SU-DHL-6 (cell line): ENCODE measurements around the gene MAU2.

Experiments
- H2AFZ ChIP-seq: fragments of 200-600 bp; sonication (generic); 2 replicates; pipeline ENCODE4 v1.6.1; 2014; ENCODE audit warnings: low read depth, mild to moderate bottlenecking, moderate library complexity, mixed read lengths, antibody characterized with exemption, low read length; ENCODE audit not compliant: severe bottlenecking
- H3F3A ChIP-seq: fragments of 200-600 bp; shearing (Covaris generic); 2 replicates; pipeline ENCODE4 v1.6.0; 2016; ENCODE audit warnings: antibody characterized with exemption, mild to moderate bottlenecking; ENCODE audit not compliant: insufficient read depth
- H3K27ac ChIP-seq: fragments of 200-600 bp; sonication (generic); 2 replicates; pipeline ENCODE4 v1.5.1; 2016; ENCODE audit warnings: low read depth, mild to moderate bottlenecking, low read length, moderate library complexity, mixed read lengths
- H3K27me3 ChIP-seq: fragments of 200-600 bp; sonication (generic), shearing (Covaris generic); 2 replicates; pipeline ENCODE4 v1.6.0; 2014; ENCODE audit warnings: mild to moderate bottlenecking, low read length
- H3K36me3 ChIP-seq: fragments of 200-600 bp; sonication (generic); 2 replicates; pipeline ENCODE4 v1.6.1; 2014; ENCODE audit warnings: mild to moderate bottlenecking, low read length, mixed read lengths
- H3K4me2 ChIP-seq: fragments of 300-600, 200-600 bp; shearing (Covaris generic), sonication (generic); 2 replicates; pipeline ENCODE4 v1.6.0; 2014; ENCODE audit warnings: low read length, low read depth, mild to moderate bottlenecking; ENCODE audit not compliant: poor library complexity, severe bottlenecking
- H3K4me3 ChIP-seq: fragments of 200-600 bp; sonication (generic); 2 replicates; pipeline ENCODE4 v1.5.1; 2014; ENCODE audit warnings: antibody characterized with exemption, low read length, mild to moderate bottlenecking, mixed read lengths; ENCODE audit not compliant: insufficient read depth, poor library complexity, severe bottlenecking
- H3K79me2 ChIP-seq: fragments of 200-600 bp; sonication (generic); 2 replicates; pipeline ENCODE4 v1.6.1; 2014; ENCODE audit warnings: mild to moderate bottlenecking, low read length, moderate library complexity; ENCODE audit not compliant: insufficient read depth
- H3K9ac ChIP-seq: fragments of 200-600 bp; sonication (generic); 2 replicates; pipeline ENCODE4 v1.7.0; 2014; ENCODE audit warnings: mild to moderate bottlenecking, low read length
- H3K9me2 ChIP-seq: fragments of 200-600 bp; sonication (generic); replicated peaks from 2 replicates; pipeline ENCODE4 v1.6.1; 2014; ENCODE audit warnings: low read length; ENCODE audit not compliant: insufficient read depth
- H3K9me3 ChIP-seq: fragments of 200-600 bp; sonication (generic); 2 replicates; pipeline ENCODE4 v1.6.1; 2014; ENCODE audit warnings: low read length, mixed read lengths; ENCODE audit not compliant: insufficient read depth
- H4K20me1 ChIP-seq: fragments of 200-600 bp; sonication (generic); 2 replicates; pipeline ENCODE4 v1.6.1; 2014; ENCODE audit warnings: low read depth, mild to moderate bottlenecking, antibody characterized with exemption, low read length, moderate library complexity, mixed read lengths
- EZH2phosphoT487 ChIP-seq: fragments of 200-600 bp; sonication (generic), shearing (Covaris generic); conservative IDR thresholded peaks from 2 replicates; pipeline ENCODE4 v1.6.1; 2018; ENCODE audit warnings: mild to moderate bottlenecking, antibody characterized with exemption, low read length, moderate library complexity, mixed read lengths
- TF ChIP-seq, protein P1 (sequence below): fragments of 200-600 bp; sonication (generic); IDR thresholded peaks from one replicate; pipeline ENCODE4 v1.5.1; 2017; ENCODE audit warnings: antibody characterized with exemption, mild to moderate bottlenecking, low read length, moderate library complexity; ENCODE audit not compliant: insufficient read depth, poor library complexity, severe bottlenecking

The MAU2 gene

DNA sequence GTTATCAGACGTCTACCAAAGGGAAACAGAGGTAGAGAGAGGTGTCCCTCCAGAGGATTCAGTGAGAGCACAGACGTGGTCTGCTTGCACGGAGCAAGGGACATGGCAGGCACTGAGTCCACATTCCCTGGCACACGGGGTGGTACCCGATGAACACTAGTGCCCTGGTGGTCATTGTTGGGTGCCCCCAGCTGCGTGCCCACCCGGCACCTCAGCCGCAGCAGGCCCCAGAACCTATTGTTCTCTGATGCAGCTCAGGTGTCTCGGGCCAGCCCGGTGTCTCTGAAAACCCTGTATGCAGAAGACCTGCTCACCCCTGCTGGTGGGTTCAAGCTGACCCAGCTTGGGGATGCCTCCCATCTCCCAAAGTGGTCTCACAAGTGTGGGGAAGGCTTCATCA lies 12.3 kb upstream of the MAU2 start:
- H3K9me2 ChIP-seq = no peaks in the 10 kb centered on the region
- no peak overlapping the region for H3K9ac ChIP-seq
- no peak overlapping the region for H3K4me2 ChIP-seq
- no peaks in the 10 kb centered on the region for H4K20me1 ChIP-seq
- no peak for TF ChIP-seq EZH2phosphoT487
- TF ChIP-seq, protein P1, sequence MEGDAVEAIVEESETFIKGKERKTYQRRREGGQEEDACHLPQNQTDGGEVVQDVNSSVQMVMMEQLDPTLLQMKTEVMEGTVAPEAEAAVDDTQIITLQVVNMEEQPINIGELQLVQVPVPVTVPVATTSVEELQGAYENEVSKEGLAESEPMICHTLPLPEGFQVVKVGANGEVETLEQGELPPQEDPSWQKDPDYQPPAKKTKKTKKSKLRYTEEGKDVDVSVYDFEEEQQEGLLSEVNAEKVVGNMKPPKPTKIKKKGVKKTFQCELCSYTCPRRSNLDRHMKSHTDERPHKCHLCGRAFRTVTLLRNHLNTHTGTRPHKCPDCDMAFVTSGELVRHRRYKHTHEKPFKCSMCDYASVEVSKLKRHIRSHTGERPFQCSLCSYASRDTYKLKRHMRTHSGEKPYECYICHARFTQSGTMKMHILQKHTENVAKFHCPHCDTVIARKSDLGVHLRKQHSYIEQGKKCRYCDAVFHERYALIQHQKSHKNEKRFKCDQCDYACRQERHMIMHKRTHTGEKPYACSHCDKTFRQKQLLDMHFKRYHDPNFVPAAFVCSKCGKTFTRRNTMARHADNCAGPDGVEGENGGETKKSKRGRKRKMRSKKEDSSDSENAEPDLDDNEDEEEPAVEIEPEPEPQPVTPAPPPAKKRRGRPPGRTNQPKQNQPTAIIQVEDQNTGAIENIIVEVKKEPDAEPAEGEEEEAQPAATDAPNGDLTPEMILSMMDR = no peak
- no peak overlapping the region for H3K27ac ChIP-seq
- no peaks in the 10 kb centered on the region for H3K9me3 ChIP-seq
- no peak overlapping the region for H2AFZ ChIP-seq
- peaks cover 6% of the 10 kb centered on the region; the same call in 1 of the 2 replicates for H3K79me2 ChIP-seq
- no peaks in the 10 kb centered on the region for H3K36me3 ChIP-seq
- no peak overlapping the region for H3K4me3 ChIP-seq
- no peaks in the 10 kb centered on the region for H3F3A ChIP-seq
- H3K27me3 ChIP-seq = no peaks in the 10 kb centered on the region

DNA sequence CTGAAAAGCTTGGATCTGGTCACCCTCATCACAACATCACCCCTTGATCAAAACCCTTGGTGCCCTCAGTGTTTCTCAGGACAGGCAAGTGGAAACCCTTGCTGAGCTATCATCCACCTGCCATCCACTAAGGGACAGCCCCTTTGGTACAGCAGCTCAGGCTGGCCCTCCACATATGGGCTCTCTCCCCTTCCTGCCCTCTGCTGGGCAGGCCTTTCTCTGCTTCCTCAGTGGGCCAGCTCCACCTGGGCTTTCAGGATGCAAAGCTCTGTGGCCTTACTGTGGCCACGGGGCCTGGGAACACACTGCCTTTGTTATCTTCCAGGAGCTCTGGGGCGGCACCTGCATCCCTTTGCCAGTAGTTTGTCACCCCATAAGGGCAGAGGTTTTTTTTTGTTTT lies 5.2 kb upstream of the MAU2 start:
- Histone ChIP-seq H3K9me2 (no peaks in the 10 kb centered on the region), H3K9ac (no peak overlapping the region), H3K36me3 (no peaks in the 10 kb centered on the region), H3K79me2 (peaks cover 26% of the 10 kb centered on the region), H2AFZ (no peak overlapping the region), H3F3A (no peaks in the 10 kb centered on the region), H3K27me3 (no peaks in the 10 kb centered on the region), H3K4me2 (no peak overlapping the region), H3K4me3 (no peak overlapping the region), H4K20me1 (no peaks in the 10 kb centered on the region), H3K9me3 (no peaks in the 10 kb centered on the region), H3K27ac (no peak overlapping the region)
- no peak for TF ChIP-seq EZH2phosphoT487
- TF ChIP-seq, protein P1 = no peak

DNA sequence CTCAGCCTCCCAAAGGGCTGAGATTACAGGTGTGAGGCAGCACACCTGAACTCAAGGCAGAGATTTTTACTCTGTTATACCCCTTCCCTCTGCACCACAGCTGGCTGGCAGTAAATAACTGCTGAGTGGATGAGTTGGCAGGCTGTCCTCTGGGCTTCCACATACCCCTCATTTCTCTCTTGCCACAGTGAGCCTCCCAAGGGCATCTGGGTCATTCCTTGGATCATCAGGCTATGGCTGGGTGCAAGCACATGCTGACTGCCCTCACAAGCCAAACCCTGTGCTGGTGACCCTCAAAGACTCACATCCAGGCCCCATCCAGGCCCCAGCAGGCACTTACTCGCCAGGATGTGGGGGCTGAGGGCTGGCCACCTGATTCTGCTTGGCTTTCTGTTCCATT lies 4.5 kb upstream of the MAU2 start:
- no peaks in the 10 kb centered on the region for H4K20me1 ChIP-seq
- no peak overlapping the region for H2AFZ ChIP-seq
- H3K79me2 ChIP-seq = peaks cover 30% of the 10 kb centered on the region

More for the DNA sequence above, 4.5 kb upstream of the MAU2 start:
- no peaks in the 10 kb centered on the region for H3F3A ChIP-seq
- H3K4me2 ChIP-seq = no peak overlapping the region
- H3K36me3 ChIP-seq = no peaks in the 10 kb centered on the region
- H3K27me3 ChIP-seq = no peaks in the 10 kb centered on the region
- H3K4me3 ChIP-seq = no peak overlapping the region
- no peaks in the 10 kb centered on the region for H3K9me3 ChIP-seq
- H3K9me2 ChIP-seq = no peaks in the 10 kb centered on the region
- no peak overlapping the region for H3K27ac ChIP-seq
- no peak overlapping the region for H3K9ac ChIP-seq
- no peak for TF ChIP-seq EZH2phosphoT487
- TF ChIP-seq, protein P1 = no peak
